ENCODE data around the gene ASAP2.
A peak's percentile ranks its signal among the peaks of the same experiment; 100 is the strongest.

- peak in 1 of 3 experiments; percentile 24 for TF ChIP-seq CTCF (optimal IDR thresholded peaks at IDR 0.05 in 1 of 3, IDR thresholded peaks at IDR 0.05 in 1 of 3, conservative IDR thresholded peaks at IDR 0.05 in 1 of 3; ENCODE audit: extremely low read depth in 1 of 3, insufficient read depth in 2 of 3, low read length in 3 of 3)
- no peak for TF ChIP-seq EZH2 (IDR thresholded peaks at IDR 0.05; ENCODE audit: low read length)
Observed at GRCh38 chr2:9249020-9249800, 42.6 kb downstream of the ASAP2 start.
